ENCODE results near the gene CD8A.
A peak's percentile ranks its signal among the peaks of the same experiment; 100 is the strongest.
"Not testable (repeated sequence)": the region's sequence is repeated elsewhere in the genome, so short reads cannot be mapped to it uniquely, and the experiment has no call there.

Gene CD8A

DNA sequence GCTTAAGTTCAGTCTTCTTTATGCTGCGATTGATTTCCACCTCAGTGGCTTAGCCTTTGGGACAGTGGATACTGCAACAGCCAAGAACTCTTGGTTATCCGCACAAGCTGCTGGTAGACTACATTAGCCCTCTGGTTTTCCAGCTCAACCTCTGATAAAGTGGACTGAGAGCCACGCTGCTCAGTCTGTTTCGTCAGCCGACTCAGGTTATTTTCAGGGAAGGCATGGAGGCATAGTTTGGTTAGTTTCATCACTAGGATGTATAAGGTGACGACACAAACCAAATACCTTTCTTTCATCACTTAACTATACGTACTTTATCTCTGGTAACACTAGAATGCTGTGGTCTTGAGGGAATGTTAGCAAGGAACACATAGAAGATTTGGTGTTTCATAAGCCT lies 14.2 kb downstream of the CD8A start:
- DNase-seq = no peak

DNA sequence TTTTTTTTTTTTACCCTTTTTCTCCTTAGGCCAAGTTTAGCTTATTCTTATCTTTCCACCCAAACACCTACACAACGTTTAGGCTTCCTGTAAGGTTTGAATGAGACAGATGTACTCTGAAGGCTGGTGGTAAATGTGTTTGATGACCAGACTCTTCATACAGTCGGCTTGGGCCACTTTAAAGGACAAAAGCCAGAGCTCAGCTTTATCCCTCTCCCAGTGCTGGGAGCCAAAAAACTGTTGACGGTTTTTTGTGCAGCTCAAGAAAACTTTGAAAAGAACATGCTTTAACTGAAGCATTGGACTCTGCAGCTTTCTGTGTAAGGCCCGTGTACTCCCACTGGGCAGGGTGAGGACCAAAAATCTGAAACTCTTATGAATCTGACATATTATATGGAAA lies 15.4 kb downstream of the CD8A start:
- DNase-seq = no peak

DNA sequence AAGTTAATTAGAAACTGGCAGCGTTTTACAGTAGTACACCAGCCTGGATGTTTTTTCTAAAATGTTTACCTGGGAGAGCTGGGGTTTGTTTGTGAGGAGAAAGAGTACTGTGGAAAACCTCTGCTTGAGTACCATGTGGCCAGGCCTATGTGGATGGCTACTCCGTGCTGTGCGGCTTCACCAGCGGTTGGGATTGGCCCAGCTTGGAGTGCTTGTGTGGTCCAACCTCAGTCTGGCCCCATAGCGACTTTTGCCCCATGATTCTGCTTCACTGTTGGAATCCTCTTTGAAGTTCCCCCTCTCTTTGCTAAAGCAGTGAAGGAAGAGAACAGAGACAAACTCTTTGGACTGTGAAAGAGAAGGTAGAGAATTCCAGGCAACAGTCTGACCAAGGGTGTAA lies 15.9 kb downstream of the CD8A start:
- DNase-seq = no peak

GRCh38 chr2:86772611-86773010 lies 18.1 kb downstream of the CD8A start:
- DNase-seq = no peak

DNA sequence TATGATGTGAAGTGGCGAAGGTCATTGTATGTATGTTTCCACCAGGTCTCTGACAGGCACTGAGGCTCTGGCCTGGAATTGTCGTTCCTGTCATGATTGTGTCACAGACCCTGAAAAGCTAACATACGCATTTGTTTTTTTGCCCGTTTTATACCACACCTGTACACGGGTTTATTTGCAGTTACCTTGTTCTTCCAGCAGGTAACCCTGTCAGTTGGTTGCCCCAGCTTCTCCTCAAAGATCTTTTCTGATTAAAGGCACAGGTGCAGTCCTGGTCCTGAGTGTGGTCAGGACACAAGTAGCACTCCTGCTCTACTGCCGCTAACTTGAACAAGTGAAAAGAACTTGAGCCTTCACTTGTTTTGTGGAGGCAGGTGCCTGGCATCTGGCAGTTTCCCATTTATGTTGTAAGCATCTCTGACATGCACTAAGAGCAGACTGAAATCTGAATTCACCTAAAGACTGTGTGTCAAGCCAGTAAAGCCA lies 19.9 kb downstream of the CD8A start:
- no peak for DNase-seq

DNA sequence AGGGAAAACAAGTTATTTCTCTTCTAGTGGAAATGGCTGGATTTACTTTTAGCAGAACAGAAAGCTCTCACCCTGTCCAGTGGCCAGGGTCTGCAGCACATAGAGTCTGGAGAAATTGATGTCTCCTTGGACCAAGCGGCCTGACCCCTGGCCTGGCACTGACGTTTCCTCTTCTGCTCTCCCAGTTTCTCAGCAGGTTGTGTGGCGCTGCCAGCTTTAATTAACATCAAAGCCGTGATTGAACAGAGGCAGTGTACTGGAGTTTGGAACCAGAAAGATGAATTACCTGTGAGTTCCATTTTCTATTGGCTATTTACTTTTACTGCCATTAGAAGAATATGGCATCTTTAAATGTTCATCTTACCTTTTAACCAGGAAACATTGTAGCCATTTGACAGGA lies 20.9 kb downstream of the CD8A start:
- no peak for DNase-seq

- DNase-seq = no peak
These were observed 22.3 kb downstream of the CD8A start for GRCh38 chr2:86768189-86768949.

- no peak for DNase-seq
These were observed 25.4 kb downstream of the CD8A start for GRCh38 chr2:86765310-86765695.

DNA sequence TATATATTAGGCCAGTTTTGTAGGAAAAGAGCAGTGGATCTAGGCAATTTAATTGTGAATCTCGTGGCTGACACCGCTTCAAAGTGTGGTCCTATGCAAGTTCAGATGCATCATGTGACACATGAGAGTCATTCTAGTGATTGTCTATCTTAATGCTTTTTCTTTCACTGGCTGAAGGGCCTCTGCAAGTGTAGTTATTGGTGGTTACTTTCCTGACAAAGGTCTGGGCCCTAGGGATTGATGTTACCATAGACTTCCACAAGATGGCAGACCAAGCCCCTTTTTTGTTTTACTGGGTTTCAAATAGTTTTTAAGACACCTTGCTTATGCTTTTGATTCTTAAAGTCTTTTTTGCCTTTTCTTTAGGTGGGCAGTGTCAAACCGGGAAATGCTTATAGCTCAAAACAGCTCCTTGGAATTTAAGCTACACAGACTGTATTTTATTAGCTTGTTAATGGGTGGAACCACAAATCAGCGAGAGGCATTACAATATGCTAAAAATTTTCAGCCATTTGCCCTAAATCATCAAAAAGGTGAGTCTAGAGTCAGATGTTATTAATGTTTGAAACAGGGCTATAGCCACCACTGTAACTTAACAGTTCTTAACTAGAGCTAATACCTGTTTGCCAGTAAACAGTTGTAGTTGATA lies 25.9 kb downstream of the CD8A start:
- DNase-seq = no peak

- no peak for DNase-seq
These were observed 30.3 kb downstream of the CD8A start for GRCh38 chr2:86760371-86760770.

- no peak for DNase-seq
These were observed 32.3 kb downstream of the CD8A start for GRCh38 chr2:86758405-86758804.

GRCh38 chr2:86753606-86754005 lies 37.1 kb downstream of the CD8A start:
- DNase-seq = no peak

- DNase-seq = no peak
These were observed 37.8 kb downstream of the CD8A start for GRCh38 chr2:86752934-86753333.

DNA sequence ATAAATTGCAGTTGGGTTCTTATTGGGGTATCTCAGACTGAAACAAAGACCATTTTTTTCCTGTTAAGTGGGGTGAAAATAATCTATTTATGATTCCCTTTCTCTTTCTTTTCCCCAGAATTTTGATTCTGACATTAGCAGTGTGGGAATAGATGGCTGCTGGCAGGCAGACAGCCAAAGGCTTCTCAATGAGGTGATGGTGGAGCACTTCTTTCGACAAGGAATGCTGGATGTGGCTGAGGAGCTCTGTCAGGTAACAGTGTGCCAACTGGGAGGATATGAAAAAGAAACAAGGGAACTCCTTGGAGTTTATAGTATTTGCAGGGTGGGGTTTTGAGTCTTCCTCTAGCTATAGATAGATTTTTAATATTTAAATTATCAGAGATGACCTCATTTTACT lies 38.9 kb downstream of the CD8A start:
- no peak for DNase-seq

- DNase-seq = no peak
These were observed 40.4 kb downstream of the CD8A start for GRCh38 chr2:86750240-86750839.

- DNase-seq = peak; percentile 27
These were observed 42.7 kb downstream of the CD8A start for GRCh38 chr2:86747711-86748639.

- no peak for DNase-seq
These were observed 43.8 kb downstream of the CD8A start for GRCh38 chr2:86746939-86747338.

DNA sequence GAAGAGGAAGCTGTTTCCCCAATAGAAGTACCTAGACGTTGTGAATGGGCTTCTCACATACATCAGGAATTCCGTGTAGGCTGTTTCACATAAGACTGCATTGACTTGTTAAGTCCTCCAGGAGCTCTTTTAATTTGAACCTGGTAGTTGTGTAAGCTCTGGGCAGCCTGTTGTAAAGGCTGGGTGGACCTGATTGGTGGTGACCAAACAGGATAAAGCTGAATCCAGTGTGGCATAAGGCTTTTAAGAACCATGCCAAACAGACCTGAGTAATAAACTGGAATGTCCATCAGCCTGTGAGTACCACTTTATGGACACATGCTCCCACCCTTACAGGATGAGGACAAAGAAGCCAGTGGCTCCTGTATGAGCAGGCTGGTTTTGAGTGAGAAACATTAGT lies 46.6 kb downstream of the CD8A start:
- no peak for DNase-seq

- DNase-seq = not testable (repeated sequence)
These were observed 48.7 kb downstream of the CD8A start for GRCh38 chr2:86741889-86742498.

- not testable (repeated sequence) for DNase-seq
These were observed 50.8 kb downstream of the CD8A start for GRCh38 chr2:86739889-86740288.

GRCh38 chr2:86739485-86739884 lies 51.2 kb downstream of the CD8A start:
- not testable (repeated sequence) for DNase-seq

- not testable (repeated sequence) for DNase-seq
These were observed 55.8 kb downstream of the CD8A start for GRCh38 chr2:86734896-86735295.
